Left ventricle myocardium inferior (tissue), 1 donor: ENCODE results near the gene MAPK8IP3. TPM values are rescaled to one million over a fixed set of nuclear protein-coding genes. Genes with fewer than 3 reads are reported as not detected.

Experiments
- DNase-seq: peaks from one replicate; pipeline ENCODE4 v3.0.0-alpha.2; 2020
- H3K27ac ChIP-seq: fragments of 200-600 bp; replicated peaks from 2 replicates; pipeline ENCODE4 v1.8.0; 2021
- H3K27me3 ChIP-seq: fragments of 200-600 bp; 2 replicates; pipeline ENCODE4 v1.8.0; 2021; ENCODE audit warnings: low read depth
- H3K36me3 ChIP-seq: fragments of 200-600 bp; 2 replicates; pipeline ENCODE4 v1.8.0; 2021
- H3K4me1 ChIP-seq: fragments of 200-600 bp; 2 replicates; pipeline ENCODE4 v1.8.0; 2021
- H3K4me3 ChIP-seq: fragments of 200-600 bp; 2 replicates; pipeline ENCODE4 v1.8.0; 2021; ENCODE audit warnings: mild to moderate bottlenecking, moderate library complexity
- H3K9me3 ChIP-seq: fragments of 200-600 bp; replicated peaks from 2 replicates; pipeline ENCODE4 v1.8.0; 2021
- CTCF ChIP-seq: fragments of 200-600 bp; IDR thresholded peaks from 2 replicates; pipeline ENCODE4 v1.8.0; 2021; ENCODE audit warnings: antibody characterized with exemption, mild to moderate bottlenecking, borderline replicate concordance
- intact Hi-C: fragments of 100-400 bp; cut with micrococcal nuclease; formaldehyde crosslinking; loops from one replicate; pipeline ENCODE4 v1.11.0; 2022
- total RNA-seq: library from RNA; stranded (reverse); fragmentation: NEBNext Ultra II Directional; extraction: Animal tissue kit (Norgen Biotek cat#: 25700); gene quantifications from one replicate; pipeline ENCODE4 v1.2.1, GENCODE V29; 2021
- donor health status: DM: no; HTN: yes; CAD: no; lungs with severe emphysema.

MAPK8IP3 gene
- total RNA-seq, 1 donor from 2014 or later = 56.0 TPM

- Histone ChIP-seq H3K27ac (no peak overlapping the region), H3K4me1 (no peaks in the 10 kb centered on the region), H3K9me3 (no peaks in the 10 kb centered on the region), H3K4me3 (no peak overlapping the region), H3K36me3 (peaks cover 47% of the 10 kb centered on the region), H3K27me3 (no peaks in the 10 kb centered on the region)
- intact Hi-C loops = no loop called here
- no peak for TF ChIP-seq CTCF
- no peak for DNase-seq
These were observed 28.8 kb downstream of the MAPK8IP3 start for GRCh38 chr16:1734816-1735215.

- H3K27ac ChIP-seq = no peak overlapping the region
- no peak for DNase-seq
These were observed 34.2 kb downstream of the MAPK8IP3 start for GRCh38 chr16:1740234-1740633.

GRCh38 chr16:1740781-1741490 lies 34.9 kb downstream of the MAPK8IP3 start:
- no peak overlapping the region for H3K27ac ChIP-seq
- no peaks in the 10 kb centered on the region for H3K27me3 ChIP-seq
- no peak overlapping the region for H3K4me3 ChIP-seq
- no peaks in the 10 kb centered on the region for H3K9me3 ChIP-seq
- no peak for TF ChIP-seq CTCF
- H3K36me3 ChIP-seq = peaks cover 33% of the 10 kb centered on the region
- no peaks in the 10 kb centered on the region for H3K4me1 ChIP-seq
- no peak for DNase-seq
- intact Hi-C loops = no loop called here

More at GRCh38 chr16:1740234-1740633, 34.2 kb downstream of the MAPK8IP3 start:
- H3K4me3 ChIP-seq = no peak overlapping the region
- peaks cover 26% of the 10 kb centered on the region for H3K36me3 ChIP-seq
- TF ChIP-seq CTCF = no peak
- H3K9me3 ChIP-seq = no peaks in the 10 kb centered on the region
- no peaks in the 10 kb centered on the region for H3K27me3 ChIP-seq
- H3K4me1 ChIP-seq = no peaks in the 10 kb centered on the region
- intact Hi-C loops = no loop called here

- Histone ChIP-seq H3K9me3 (no peaks in the 10 kb centered on the region), H3K4me3 (no peak overlapping the region), H3K36me3 (peaks cover 39% of the 10 kb centered on the region), H3K27me3 (no peaks in the 10 kb centered on the region), H3K4me1 (no peaks in the 10 kb centered on the region), H3K27ac (no peak overlapping the region)
- intact Hi-C loops = no loop called here
- no peak for DNase-seq
- TF ChIP-seq CTCF = no peak
These were observed 35.7 kb downstream of the MAPK8IP3 start for GRCh38 chr16:1741553-1742165.

GRCh38 chr16:1743376-1744337 lies 37.7 kb downstream of the MAPK8IP3 start:
- Histone ChIP-seq H3K4me3 (no peak overlapping the region), H3K27me3 (no peaks in the 10 kb centered on the region), H3K27ac (no peak overlapping the region), H3K4me1 (no peaks in the 10 kb centered on the region), H3K9me3 (no peaks in the 10 kb centered on the region), H3K36me3 (peaks cover 59% of the 10 kb centered on the region)
- TF ChIP-seq CTCF = no peak
- intact Hi-C loops = no loop called here
- no peak for DNase-seq
